HCEC 1CT (cell line): ENCODE measurements around the gene PSMC5.
"Not testable (repeated sequence)": the region's sequence is repeated elsewhere in the genome, so short reads cannot be mapped to it uniquely, and the experiment has no call there.

ENCODE experiments used
- DNase-seq: peaks from one replicate; pipeline ENCODE4 v3.0.0-alpha.2; 2017

The PSMC5 gene

GRCh38 chr17:63874061-63874626 is 46.9 kb downstream of the PSMC5 start:
- DNase-seq = not testable (repeated sequence)

GRCh38 chr17:63874693-63875092 is 47.5 kb downstream of the PSMC5 start:
- not testable (repeated sequence) for DNase-seq

DNA sequence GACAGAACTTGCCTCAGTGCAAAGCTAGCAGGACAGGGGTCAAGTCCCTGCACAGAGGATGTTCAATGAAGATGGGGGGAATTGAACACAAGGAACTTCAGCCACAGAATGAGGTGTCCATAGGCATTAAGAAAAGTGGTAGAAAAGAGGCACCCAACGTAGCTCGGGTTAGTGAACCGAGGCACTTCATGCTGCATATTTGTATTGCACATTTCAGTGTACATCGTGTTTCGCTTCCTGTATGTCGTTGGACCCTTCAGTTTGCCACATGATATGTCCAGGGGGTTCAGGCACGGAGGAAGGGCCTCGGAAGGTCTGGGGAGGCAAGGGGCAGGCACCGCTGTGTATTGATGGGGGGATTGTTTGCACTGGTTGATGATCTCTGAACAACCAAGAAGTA is 51.2 kb downstream of the PSMC5 start:
- not testable (repeated sequence) for DNase-seq

GRCh38 chr17:63880706-63881105 is 53.5 kb downstream of the PSMC5 start:
- DNase-seq = no peak

GRCh38 chr17:63881337-63881736 is 54.1 kb downstream of the PSMC5 start:
- DNase-seq = not testable (repeated sequence)
